ENCODE results near the gene B4GALT1. TPM values are rescaled to one million over a fixed set of nuclear protein-coding genes. Genes with fewer than 3 reads are reported as not detected.

Gene B4GALT1
- total and polyA plus RNA-seq, 2 donors (not counting 3 experiments of a cell fraction or from before 2014, with no cell fraction given): 61.4 to 66.5 TPM

- peaks cover 9% of the 10 kb centered on the region for H3K4me1 ChIP-seq (ENCODE audit: control insufficient read depth, extremely low read depth, insufficient read depth, low read length)
- H3K27me3 ChIP-seq (ENCODE audit: control insufficient read depth in 2 of 2, insufficient read depth in 2 of 2, low read length in 2 of 2): no peaks in the 10 kb centered on the region
- no peak overlapping the region for H3K27ac ChIP-seq (ENCODE audit: insufficient read depth, low read depth, low read length)
- H3K79me2 ChIP-seq (ENCODE audit: control insufficient read depth, insufficient read depth, low read length): no peaks in the 10 kb centered on the region
- no peak overlapping the region for H2AFZ ChIP-seq (ENCODE audit: low read depth, low read length)
- ChIA-PET CTCF (interaction anchor here (1.1 kb wide), 1 partner anchor 49 kb away, joined by 3 read pairs; no protein-coding TSS in a partner anchor), POLR2A (no interaction called here)
- dilution Hi-C loops (cut with MboI; ENCODE audit: extremely low pct_ligation_motif_present, low sequenced_read_pairs): no loop called here
- H3K9ac ChIP-seq (replicated peaks; ENCODE audit: extremely low read depth, insufficient read depth, low read length): no peak overlapping the region
- H3K9me3 ChIP-seq (replicated peaks; ENCODE audit: control insufficient read depth, insufficient read depth, low read length): no peaks in the 10 kb centered on the region
- H3K9me1 ChIP-seq (replicated peaks; ENCODE audit: control insufficient read depth, extremely low read depth, insufficient read depth, low read length): no peaks in the 10 kb centered on the region
- H3K4me3 ChIP-seq (replicated peaks in 1 of 3; ENCODE audit: insufficient read depth in 1 of 3, low read depth in 1 of 3, low read length in 3 of 3): no peak overlapping the region
- intact Hi-C loops (cut with micrococcal nuclease): no loop called here
- H4K20me1 ChIP-seq (replicated peaks; ENCODE audit: control insufficient read depth, extremely low read depth, insufficient read depth, low read length): no peaks in the 10 kb centered on the region
- H3K36me3 ChIP-seq (ENCODE audit: control insufficient read depth in 2 of 2, extremely low read depth in 1 of 2, insufficient read depth in 2 of 2, low read length in 2 of 2): no peaks in the 10 kb centered on the region
- TF ChIP-seq CTCF (IDR thresholded peaks at IDR 0.05; ENCODE audit: extremely low read depth in 1 of 2, insufficient read depth in 1 of 2, low read depth in 1 of 2, low read length in 2 of 2) (no peak), POLR2AphosphoS5 (IDR thresholded peaks at IDR 0.05; ENCODE audit: insufficient read depth, low read depth, low read length) (no peak), JUN (IDR thresholded peaks at IDR 0.05; ENCODE audit: borderline replicate concordance, insufficient read depth, insufficient read length, low read depth) (no peak)
- H3K4me2 ChIP-seq (ENCODE audit: insufficient read depth, low read length): no peak overlapping the region
- BruUV-seq (replicated peaks): no TSS peak
- no peak for FAIRE-seq
- DNase-seq (ENCODE audit: low read depth, low spot score): no peak
Measured at GRCh38 chr9:33177086-33177485, 9.9 kb upstream of the B4GALT1 start.

- DNase-seq (ENCODE audit: low read depth, low spot score): no peak
- Histone ChIP-seq H3K9ac (replicated peaks; ENCODE audit: extremely low read depth, insufficient read depth, low read length) (no peak overlapping the region), H3K9me1 (replicated peaks; ENCODE audit: control insufficient read depth, extremely low read depth, insufficient read depth, low read length) (no peaks in the 10 kb centered on the region), H3K36me3 (ENCODE audit: control insufficient read depth in 2 of 2, extremely low read depth in 1 of 2, insufficient read depth in 2 of 2, low read length in 2 of 2) (no peaks in the 10 kb centered on the region), H3K27me3 (ENCODE audit: control insufficient read depth in 2 of 2, insufficient read depth in 2 of 2, low read length in 2 of 2) (no peaks in the 10 kb centered on the region), H3K79me2 (ENCODE audit: control insufficient read depth, insufficient read depth, low read length) (no peaks in the 10 kb centered on the region), H3K4me2 (ENCODE audit: insufficient read depth, low read length) (no peak overlapping the region), H3K9me3 (replicated peaks; ENCODE audit: control insufficient read depth, insufficient read depth, low read length) (no peaks in the 10 kb centered on the region), H2AFZ (ENCODE audit: low read depth, low read length) (no peak overlapping the region), H4K20me1 (replicated peaks; ENCODE audit: control insufficient read depth, extremely low read depth, insufficient read depth, low read length) (no peaks in the 10 kb centered on the region), H3K4me1 (ENCODE audit: control insufficient read depth, extremely low read depth, insufficient read depth, low read length) (peaks cover 15% of the 10 kb centered on the region), H3K27ac (ENCODE audit: insufficient read depth, low read depth, low read length) (no peak overlapping the region), H3K4me3 (replicated peaks in 1 of 3; ENCODE audit: insufficient read depth in 1 of 3, low read depth in 1 of 3, low read length in 3 of 3) (no peak overlapping the region)
- FAIRE-seq: no peak
- no TSS peak for BruUV-seq (replicated peaks)
- dilution Hi-C loops (cut with MboI; ENCODE audit: extremely low pct_ligation_motif_present, low sequenced_read_pairs) (no loop called here), intact Hi-C loops (cut with micrococcal nuclease) (no loop called here)
- CTCF ChIA-PET: interaction anchor here (1.0 to 1.2 kb wide), 2 partner anchors 9 to 50 kb away, joined by 3 read pairs; partner anchors contain the start of gene B4GALT1
- TF ChIP-seq MYC (IDR thresholded peaks at IDR 0.05; ENCODE audit: low read depth, low read length) (no peak), MAX (IDR thresholded peaks at IDR 0.05; ENCODE audit: insufficient read depth, insufficient read length) (no peak), EZH2 (IDR thresholded peaks at IDR 0.05; ENCODE audit: borderline replicate concordance, low read depth, low read length, severe bottlenecking) (no peak), JUN (IDR thresholded peaks at IDR 0.05; ENCODE audit: borderline replicate concordance, insufficient read depth, insufficient read length, low read depth) (no peak), CTCF (IDR thresholded peaks at IDR 0.05; ENCODE audit: extremely low read depth in 1 of 2, insufficient read depth in 1 of 2, low read depth in 1 of 2, low read length in 2 of 2) (no peak), POLR2AphosphoS5 (IDR thresholded peaks at IDR 0.05; ENCODE audit: insufficient read depth, low read depth, low read length) (no peak), POLR2A (IDR thresholded peaks at IDR 0.05; ENCODE audit: low read depth, low read length) (no peak), GATA2 (IDR thresholded peaks at IDR 0.05; ENCODE audit: insufficient read depth, insufficient read length, low read depth, low read length) (no peak), FOS (IDR thresholded peaks at IDR 0.05; ENCODE audit: borderline replicate concordance, insufficient read depth, low read length) (no peak)
- POLR2A ChIA-PET: no interaction called here
Measured at GRCh38 chr9:33175649-33176325, 8.7 kb upstream of the B4GALT1 start.

Measured in endothelial cell of umbilical vein (primary cell).